ENCODE data around the gene UCK1. TPM values are rescaled to one million over a fixed set of nuclear protein-coding genes. Genes with fewer than 3 reads are reported as not detected.

Gene UCK1
- total RNA-seq, 1 donor from 2014 or later = 22.4 TPM

DNA sequence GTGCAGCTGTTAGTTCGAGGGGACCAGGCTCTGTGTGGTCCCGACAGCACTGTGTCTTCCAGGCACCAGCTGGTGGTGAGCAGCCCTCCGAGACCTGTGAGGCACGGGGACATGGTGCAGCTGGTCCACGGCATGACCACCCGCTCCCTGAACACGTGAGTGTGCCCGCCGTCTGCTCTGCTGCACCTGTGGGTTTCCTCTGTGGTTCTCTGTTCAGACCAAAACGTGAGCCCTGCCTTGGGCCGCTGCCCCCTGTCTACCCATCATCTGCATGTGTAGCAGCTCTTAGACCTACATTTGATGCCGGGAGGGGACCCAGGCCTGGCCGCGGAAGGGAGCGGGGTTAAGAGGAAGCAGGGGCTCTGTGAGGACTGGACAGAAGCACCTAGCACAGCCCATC lies 17.9 kb downstream of the UCK1 start:
- Mint-ChIP-seq H3K27ac (no peak overlapping the region), H3K4me3 (ENCODE audit: low read depth) (no peak overlapping the region), H3K36me3 (ENCODE audit: low read depth) (peaks cover 55% of the 10 kb centered on the region), H3K27me3 (ENCODE audit: low read depth) (no peaks in the 10 kb centered on the region), H3K9me3 (no peaks in the 10 kb centered on the region), H3K4me1 (ENCODE audit: low read depth) (no peaks in the 10 kb centered on the region)
- no peak for DNase-seq (ENCODE audit: low spot score)
- intact Hi-C loops (cut with micrococcal nuclease) = no loop called here

DNA sequence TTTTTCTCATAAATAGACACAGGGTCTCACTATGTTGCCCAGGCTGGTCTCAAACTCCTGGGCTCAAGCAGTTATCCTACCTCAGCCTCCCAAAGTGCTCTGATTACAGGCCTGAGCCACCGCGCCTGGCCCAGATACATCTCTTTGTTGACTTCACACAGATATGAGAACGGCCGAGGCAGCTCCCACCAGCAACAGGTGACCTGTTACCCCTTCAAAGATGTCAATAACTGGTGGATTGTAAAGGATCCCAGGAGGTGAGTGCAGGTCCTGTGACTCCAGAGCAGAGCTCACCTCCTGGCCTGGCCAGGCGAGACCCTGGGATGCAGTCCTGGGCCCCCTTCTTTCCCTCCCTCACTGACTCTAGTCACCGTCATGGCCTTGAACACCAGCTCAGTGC lies 19.2 kb downstream of the UCK1 start:
- Mint-ChIP-seq H3K4me3 (ENCODE audit: low read depth) (no peak overlapping the region), H3K9me3 (no peaks in the 10 kb centered on the region), H3K36me3 (ENCODE audit: low read depth) (peaks cover 56% of the 10 kb centered on the region), H3K27ac (no peak overlapping the region), H3K27me3 (ENCODE audit: low read depth) (no peaks in the 10 kb centered on the region), H3K4me1 (ENCODE audit: low read depth) (no peaks in the 10 kb centered on the region)
- intact Hi-C loops (cut with micrococcal nuclease) = no loop called here
- DNase-seq (ENCODE audit: low spot score) = no peak

DNA sequence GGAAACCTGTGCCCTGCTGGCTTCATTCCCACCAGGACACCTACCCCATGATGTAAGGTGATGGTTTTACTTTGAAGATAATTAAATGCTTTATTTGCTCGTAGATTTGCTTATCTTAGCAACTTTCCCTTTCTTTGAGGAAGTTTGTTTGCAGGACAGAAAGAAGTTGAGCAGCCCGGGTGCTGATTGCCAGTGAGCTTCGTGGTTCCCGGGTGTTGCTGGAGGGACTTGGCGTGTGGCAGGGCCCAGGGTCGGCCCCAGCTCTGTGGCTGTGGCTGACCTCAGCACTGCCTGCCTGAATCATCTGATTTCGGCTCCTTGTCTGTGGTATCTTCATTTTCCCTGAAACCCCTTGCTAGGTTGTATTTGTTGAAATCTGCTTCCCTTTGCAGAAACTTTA lies 19.6 kb downstream of the UCK1 start:
- no peak for DNase-seq (ENCODE audit: low spot score)

DNA sequence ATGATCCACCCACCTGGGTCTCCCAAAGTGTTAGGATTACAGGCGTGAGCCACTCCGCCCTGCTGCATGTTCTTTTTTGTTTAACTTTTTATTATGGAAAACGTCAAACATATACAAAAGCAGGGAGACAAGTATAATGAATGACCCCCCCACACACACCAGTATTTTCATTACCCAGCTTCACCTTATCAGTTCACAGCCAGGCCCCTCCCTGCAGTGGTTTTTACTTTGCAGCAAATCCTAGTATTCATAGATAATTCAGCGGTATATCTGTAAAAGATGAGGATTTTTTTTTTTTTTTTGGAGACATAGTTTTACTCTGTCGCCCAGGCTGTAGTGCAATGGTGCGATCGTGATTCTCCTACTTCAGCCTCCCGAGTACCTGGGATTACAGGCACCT lies 26.1 kb downstream of the UCK1 start:
- Mint-ChIP-seq H3K36me3 (ENCODE audit: low read depth) (peaks cover 41% of the 10 kb centered on the region), H3K4me1 (ENCODE audit: low read depth) (peaks cover 29% of the 10 kb centered on the region), H3K27ac (no peak overlapping the region), H3K9me3 (no peaks in the 10 kb centered on the region), H3K27me3 (ENCODE audit: low read depth) (no peaks in the 10 kb centered on the region), H3K4me3 (ENCODE audit: low read depth) (no peak overlapping the region)
- no peak for DNase-seq (ENCODE audit: low spot score)
- intact Hi-C loops (cut with micrococcal nuclease) = loop anchor here (10.0 kb wide), 1 partner anchor 160 kb away; no protein-coding TSS in a partner anchor

More for the DNA sequence above, 19.6 kb downstream of the UCK1 start:
- intact Hi-C loops (cut with micrococcal nuclease) = no loop called here
- H3K4me3 Mint-ChIP-seq (ENCODE audit: low read depth) = no peak overlapping the region
- H3K4me1 Mint-ChIP-seq (ENCODE audit: low read depth) = no peaks in the 10 kb centered on the region
- H3K27me3 Mint-ChIP-seq (ENCODE audit: low read depth) = no peaks in the 10 kb centered on the region
- no peak overlapping the region for H3K27ac Mint-ChIP-seq
- no peaks in the 10 kb centered on the region for H3K9me3 Mint-ChIP-seq
- H3K36me3 Mint-ChIP-seq (ENCODE audit: low read depth) = peaks cover 58% of the 10 kb centered on the region

DNA sequence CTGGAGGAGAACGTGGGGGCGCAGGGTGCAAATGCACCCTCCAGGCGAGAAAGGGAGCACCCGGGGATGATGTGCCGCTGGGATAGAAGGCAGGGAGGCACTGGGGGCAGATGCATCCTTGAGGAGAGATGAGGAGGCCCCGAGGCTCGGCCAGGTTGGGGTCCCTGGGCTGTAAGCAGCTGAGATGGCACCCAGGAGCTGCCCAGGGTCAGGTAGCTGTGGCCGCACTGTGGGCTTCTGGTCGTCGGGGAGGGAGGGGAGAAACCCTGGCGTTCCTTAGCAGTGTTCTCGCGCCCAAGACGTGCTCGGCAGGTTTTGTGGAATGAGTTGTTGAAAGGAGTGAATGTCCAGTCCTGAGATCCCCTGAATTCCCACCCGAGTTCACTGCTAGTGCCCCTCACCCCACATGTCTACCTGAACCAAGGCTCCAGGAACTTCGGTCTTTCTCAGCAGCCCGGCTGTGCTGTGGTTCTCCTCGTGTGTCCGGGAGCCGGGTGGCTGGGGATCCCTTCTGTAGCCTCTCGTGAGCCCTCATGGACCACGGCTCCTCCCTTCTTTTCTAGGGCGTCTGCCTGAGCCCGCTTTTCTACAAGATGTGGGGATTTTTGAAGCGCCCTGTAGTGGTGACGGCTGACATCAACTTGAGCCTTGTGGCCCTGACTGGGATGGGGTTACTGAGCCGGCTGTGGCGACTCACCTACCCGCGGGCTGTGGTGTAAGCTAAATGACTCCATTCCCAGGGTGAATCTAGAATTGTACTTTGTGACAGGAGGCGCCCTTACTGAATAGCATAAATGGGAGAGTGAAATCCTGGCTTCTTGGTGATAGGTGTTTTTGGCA lies 27.2 kb downstream of the UCK1 start:
- intact Hi-C loops (cut with micrococcal nuclease) = loop anchor here (2.0 to 10.0 kb wide), 5 partner anchors 27 to 243 kb away; partner anchors contain the start of genes FAM78A and UCK1
- Mint-ChIP-seq H3K4me1 (ENCODE audit: low read depth) (peaks cover 35% of the 10 kb centered on the region), H3K27me3 (ENCODE audit: low read depth) (no peaks in the 10 kb centered on the region)

DNA sequence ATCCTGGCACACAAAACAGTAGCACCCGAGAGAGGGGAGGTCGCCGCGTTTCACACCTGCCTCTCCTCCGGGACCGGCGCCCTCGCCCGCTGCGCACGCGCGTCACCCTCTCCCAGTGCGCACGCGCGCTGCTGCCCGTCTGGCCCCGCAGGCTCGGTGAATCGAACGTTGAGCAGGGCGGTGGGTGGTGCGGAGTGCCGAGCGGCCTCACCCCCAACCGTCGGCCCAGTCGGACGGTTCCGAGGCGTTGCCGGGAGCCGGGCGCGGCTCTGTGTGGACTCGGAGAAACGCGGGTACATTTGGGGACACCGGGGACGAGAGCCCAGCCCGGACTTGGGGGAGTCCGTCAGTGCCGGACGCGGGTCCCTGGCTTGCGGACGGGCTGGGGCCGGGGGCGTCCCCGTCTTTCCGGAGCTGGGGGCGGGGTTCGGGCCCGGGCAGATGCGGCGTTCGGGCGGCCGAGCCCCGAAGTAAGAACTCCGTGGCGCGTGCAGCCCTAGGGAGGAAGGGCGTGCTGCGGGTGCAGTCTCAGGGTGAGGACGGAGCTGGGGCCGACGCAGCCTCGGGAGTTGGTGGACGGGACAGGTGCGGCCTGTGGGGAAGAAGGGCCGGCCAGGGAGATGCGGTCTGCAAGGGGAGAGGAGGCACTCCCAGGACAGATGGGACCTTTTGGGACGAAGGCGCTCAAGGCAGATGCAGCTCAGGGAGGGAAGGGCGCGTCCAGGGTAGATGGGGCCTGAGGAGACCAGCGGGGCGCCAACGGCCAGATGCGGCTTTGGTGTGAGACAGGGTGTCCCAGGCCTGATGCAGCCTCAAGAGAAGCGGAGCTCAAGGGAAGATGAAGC lies 28.1 kb downstream of the UCK1 start, which contains the start of gene POMT1:
POMT1 (plus strand) TSS at position 138 of the 845 bp plus-strand sequence. CDS start 1,301 bp downstream, outside the sequence.
- Mint-ChIP-seq H3K27ac (peak within 1 kb of the TSS; percentile 91), H3K4me3 (ENCODE audit: low read depth) (peak within 1 kb of the TSS; percentile 97), H3K27me3 (ENCODE audit: low read depth) (no peaks in the 10 kb centered on the region), H3K36me3 (ENCODE audit: low read depth) (peaks cover 48% of the 10 kb centered on the region), H3K9me3 (no peaks in the 10 kb centered on the region), H3K4me1 (ENCODE audit: low read depth) (peaks cover 35% of the 10 kb centered on the region)
- DNase-seq (ENCODE audit: low spot score) = peak; percentile 87
- intact Hi-C loops (cut with micrococcal nuclease) = loop anchor here (2.0 to 10.0 kb wide), 5 partner anchors 28 to 244 kb away; partner anchors contain the start of genes FAM78A and UCK1

More for the DNA sequence above, 27.2 kb downstream of the UCK1 start:
- peak; percentile 67 for DNase-seq (ENCODE audit: low spot score)
- H3K27ac Mint-ChIP-seq = peak overlapping the region; percentile 91
- H3K4me3 Mint-ChIP-seq (ENCODE audit: low read depth) = peak overlapping the region; percentile 97
- no peaks in the 10 kb centered on the region for H3K9me3 Mint-ChIP-seq
- H3K36me3 Mint-ChIP-seq (ENCODE audit: low read depth) = peaks cover 43% of the 10 kb centered on the region

DNA sequence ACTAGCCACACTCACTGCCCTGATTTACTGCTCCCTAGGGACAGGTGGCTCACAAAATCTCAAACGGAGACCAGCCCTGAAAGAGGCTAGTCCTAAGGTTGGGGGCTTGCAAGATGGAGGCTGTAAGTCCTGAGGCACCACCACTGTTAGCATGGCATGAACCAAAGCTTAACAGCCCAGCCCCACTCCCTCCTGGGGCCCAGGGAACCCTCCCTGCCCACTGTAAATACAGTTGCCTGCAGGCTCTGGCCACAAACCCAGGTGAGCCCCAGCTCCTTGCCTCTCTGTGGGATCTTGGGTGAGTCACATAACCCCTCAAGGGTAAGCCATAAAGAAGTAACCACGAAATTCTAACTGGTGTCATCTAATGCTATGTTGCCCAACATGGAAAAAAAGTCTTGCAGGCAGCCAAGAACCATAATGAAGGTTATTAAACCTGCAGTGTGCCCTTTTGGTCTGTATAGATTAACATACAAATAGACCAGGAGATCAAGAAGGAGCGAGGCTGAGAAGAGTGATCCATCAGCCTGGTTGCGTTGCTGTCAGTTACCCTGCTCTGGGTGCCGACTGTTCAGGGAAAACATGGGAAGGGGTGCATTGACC lies 30.0 kb downstream of the UCK1 start:
- no peaks in the 10 kb centered on the region for H3K9me3 Mint-ChIP-seq
- peaks cover 35% of the 10 kb centered on the region for H3K4me1 Mint-ChIP-seq (ENCODE audit: low read depth)

DNA sequence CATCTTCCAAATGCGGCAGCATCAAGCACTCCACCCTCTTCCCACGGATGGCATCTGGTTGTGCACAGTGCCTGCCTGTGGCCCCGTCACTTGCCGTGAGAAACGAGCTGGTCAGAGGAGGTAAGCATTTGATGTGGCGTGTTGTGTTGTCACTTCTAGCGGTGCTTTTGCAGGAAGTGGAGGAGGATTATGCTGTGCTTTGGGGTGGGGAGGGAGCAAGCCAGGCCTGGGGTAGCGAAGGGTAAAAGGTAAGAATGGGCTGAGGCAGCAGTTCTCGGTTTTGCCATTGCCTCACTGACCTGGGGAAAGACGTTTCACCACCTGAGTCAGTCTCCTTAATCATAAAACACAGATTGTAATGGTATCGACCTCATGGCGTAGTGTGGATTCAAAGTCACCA lies 30.7 kb downstream of the UCK1 start:
- intact Hi-C loops (cut with micrococcal nuclease) = loop anchor here (2.0 to 10.0 kb wide), 5 partner anchors 77 to 247 kb away; partner anchors contain the start of gene FAM78A
- Mint-ChIP-seq H3K27ac (peak overlapping the region; percentile 94), H3K4me1 (ENCODE audit: low read depth) (peaks cover 35% of the 10 kb centered on the region), H3K9me3 (no peaks in the 10 kb centered on the region), H3K27me3 (ENCODE audit: low read depth) (no peaks in the 10 kb centered on the region), H3K4me3 (ENCODE audit: low read depth) (peak overlapping the region; percentile 20), H3K36me3 (ENCODE audit: low read depth) (peaks cover 50% of the 10 kb centered on the region)
- peak; percentile 63 for DNase-seq (ENCODE audit: low spot score)

More for the DNA sequence above, 30.0 kb downstream of the UCK1 start:
- intact Hi-C loops (cut with micrococcal nuclease) = loop anchor here (2.0 to 10.0 kb wide), 5 partner anchors 76 to 246 kb away; partner anchors contain the start of gene FAM78A
- H3K4me3 Mint-ChIP-seq (ENCODE audit: low read depth) = peak overlapping the region; percentile 71
- H3K36me3 Mint-ChIP-seq (ENCODE audit: low read depth) = peaks cover 49% of the 10 kb centered on the region
- H3K27me3 Mint-ChIP-seq (ENCODE audit: low read depth) = no peaks in the 10 kb centered on the region
- peak overlapping the region; percentile 94 for H3K27ac Mint-ChIP-seq
- peak; percentile 40 for DNase-seq (ENCODE audit: low spot score)

DNA sequence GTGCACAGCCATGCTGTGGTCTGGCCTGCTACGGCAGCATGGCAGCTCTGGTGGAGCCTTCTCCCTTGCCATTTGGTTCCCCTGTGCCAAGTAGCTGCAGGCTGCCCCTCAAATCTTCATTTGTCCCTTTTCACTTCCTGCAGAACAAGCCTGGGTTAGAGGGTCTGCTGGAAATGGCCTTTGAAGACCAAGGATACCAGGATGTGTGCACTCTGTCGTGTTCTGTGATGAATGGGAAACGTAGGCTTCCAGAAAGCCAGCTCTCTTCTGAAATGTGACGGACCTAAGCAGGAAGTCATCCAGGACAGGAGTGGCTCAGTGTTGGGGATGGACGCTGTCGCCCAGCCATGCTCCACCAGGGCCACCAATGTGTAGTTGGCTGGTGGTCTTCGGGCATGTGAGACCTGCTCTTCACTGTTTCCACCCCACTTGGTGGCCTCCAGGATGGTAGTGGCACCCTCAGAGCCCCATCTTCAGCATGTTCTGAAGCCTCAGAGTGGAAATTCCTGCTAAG lies 31.8 kb downstream of the UCK1 start:
- Mint-ChIP-seq H3K27ac (peak overlapping the region; percentile 94), H3K27me3 (ENCODE audit: low read depth) (no peaks in the 10 kb centered on the region), H3K4me1 (ENCODE audit: low read depth) (peaks cover 32% of the 10 kb centered on the region), H3K4me3 (ENCODE audit: low read depth) (no peak overlapping the region), H3K9me3 (no peaks in the 10 kb centered on the region), H3K36me3 (ENCODE audit: low read depth) (peaks cover 55% of the 10 kb centered on the region)
- DNase-seq (ENCODE audit: low spot score) = no peak
- intact Hi-C loops (cut with micrococcal nuclease) = no loop called here

DNA sequence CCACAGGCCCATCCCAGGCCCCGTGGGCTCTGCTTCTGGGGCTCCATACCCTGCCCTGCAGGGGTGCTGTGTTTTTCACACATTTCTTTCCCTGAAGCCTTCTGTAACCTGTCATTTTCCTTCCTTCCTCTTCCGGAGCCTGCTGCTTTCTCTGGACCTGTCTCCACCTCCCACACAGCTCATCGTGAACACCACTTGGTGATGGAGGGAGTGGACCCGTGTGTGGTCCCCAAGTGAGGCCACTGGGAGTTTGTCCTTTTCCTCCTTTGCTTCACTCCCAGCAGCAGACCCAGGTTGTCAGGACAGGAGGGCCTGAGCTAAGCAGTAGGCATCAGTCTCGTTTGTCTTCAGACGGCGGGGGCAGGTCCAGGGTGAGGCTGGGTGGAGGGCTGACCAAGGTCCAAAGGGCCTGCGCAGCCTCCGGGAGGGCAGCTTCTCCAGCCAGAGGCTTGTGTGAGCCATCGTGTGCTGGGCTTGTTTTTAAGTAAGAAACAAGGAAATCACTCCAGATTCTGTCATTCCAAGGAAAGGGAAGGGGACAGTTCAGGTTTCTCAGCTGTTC lies 34.1 kb downstream of the UCK1 start:
- H3K27ac Mint-ChIP-seq = no peak overlapping the region
- H3K27me3 Mint-ChIP-seq (ENCODE audit: low read depth) = no peaks in the 10 kb centered on the region
- no peak overlapping the region for H3K4me3 Mint-ChIP-seq (ENCODE audit: low read depth)
- peaks cover 25% of the 10 kb centered on the region for H3K4me1 Mint-ChIP-seq (ENCODE audit: low read depth)
- intact Hi-C loops (cut with micrococcal nuclease) = no loop called here
- H3K9me3 Mint-ChIP-seq = no peaks in the 10 kb centered on the region
- H3K36me3 Mint-ChIP-seq (ENCODE audit: low read depth) = peaks cover 72% of the 10 kb centered on the region
- no peak for DNase-seq (ENCODE audit: low spot score)

DNA sequence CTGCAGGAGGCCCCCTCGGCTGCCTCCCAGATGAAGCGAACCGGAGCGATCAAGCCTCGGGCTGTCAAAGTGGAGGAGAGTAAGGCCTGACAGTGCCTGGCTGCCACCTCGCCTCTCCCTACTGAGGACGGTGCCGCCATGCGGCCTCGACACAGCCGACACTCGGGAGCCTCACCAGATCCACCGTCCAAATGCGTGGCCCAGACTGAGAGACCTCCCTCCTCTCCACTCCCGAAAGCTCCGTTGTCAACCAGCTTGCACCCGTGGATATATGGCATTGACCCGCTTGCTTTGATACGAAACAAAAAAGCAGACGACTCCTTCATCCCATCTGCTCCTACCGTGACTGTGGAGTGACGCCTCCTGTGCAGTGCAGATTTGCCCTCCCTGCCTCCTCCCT lies 35.3 kb downstream of the UCK1 start:
- Mint-ChIP-seq H3K4me1 (ENCODE audit: low read depth) (peaks cover 14% of the 10 kb centered on the region), H3K27me3 (ENCODE audit: low read depth) (no peaks in the 10 kb centered on the region), H3K27ac (no peak overlapping the region), H3K4me3 (ENCODE audit: low read depth) (no peak overlapping the region), H3K9me3 (no peaks in the 10 kb centered on the region), H3K36me3 (ENCODE audit: low read depth) (peaks cover 75% of the 10 kb centered on the region)
- intact Hi-C loops (cut with micrococcal nuclease) = no loop called here
- DNase-seq (ENCODE audit: low spot score) = no peak
